Right lobe of liver (tissue), 6 donors: Measurements from ENCODE around the gene CYP46A1. TPM values are rescaled to one million over a fixed set of nuclear protein-coding genes. Genes with fewer than 3 reads are reported as not detected.

Source experiments
- ATAC-seq, 4 donors: fragments of 200-7000 bp; cut with Tn5 transposase; one replicate each; pipeline ENCODE4 v1.9.1; 2020; ENCODE audit warnings: mild to moderate bottlenecking in 4 of 4, moderate library complexity in 4 of 4
- DNase-seq, 3 donors: peaks; one replicate each; pipeline ENCODE4 v3.0.0-alpha.2; 2020
- H3K27ac ChIP-seq, 3 donors: fragments of 200-600 bp; one replicate each; pipeline ENCODE4 v1.8.0; 2022
- H3K27me3 ChIP-seq, 2 donors: fragments of 200-600 bp; one replicate each; pipeline ENCODE4 v1.8.0; 2022
- H3K36me3 ChIP-seq, 4 donors: fragments of 200-600 bp; sonication (generic) in 1 of 4; one replicate each; pipeline versions ENCODE4 v1.5.1 to v1.8.0; 2017 to 2022; ENCODE audit warnings: control low read depth in 1 of 4
- H3K4me1 ChIP-seq, 4 donors: fragments of 200-600 bp; sonication (generic) in 1 of 4; one replicate each; pipeline versions ENCODE4 v1.5.1 to v1.8.0; 2017 to 2022; ENCODE audit warnings: control low read depth in 1 of 4
- H3K4me3 ChIP-seq, 3 donors: fragments of 200-600 bp; one replicate each; pipeline ENCODE4 v1.8.0; 2022
- H3K9me3 ChIP-seq, 4 donors: fragments of 200-600 bp; sonication (generic) in 1 of 4; one replicate each; pipeline versions ENCODE4 v1.5.1 to v1.8.0; 2017 to 2022; ENCODE audit warnings: control low read depth in 1 of 4
- CTCF ChIP-seq, 4 donors: fragments of 200-600 bp in 3 of 4; fragments of 450-650 bp in 1 of 4; IDR thresholded peaks; one replicate each; pipeline versions ENCODE4 v1.5.1 to v1.8.0; 2016 to 2022; ENCODE audit warnings: antibody characterized with exemption in 4 of 4, mild to moderate bottlenecking in 2 of 4
- POLR2A ChIP-seq: fragments of 450-650 bp; IDR thresholded peaks from one replicate; pipeline ENCODE4 v1.6.1; 2017; ENCODE audit warnings: antibody characterized with exemption, mild to moderate bottlenecking
- WGBS: methylation state at CpG from one replicate; pipeline ENCODE4 v1.1.6; 2018; ENCODE audit warnings: low coverage, low lambda C conversion rate; ENCODE audit not compliant: insufficient coverage; ENCODE audit errors: missing lambda C conversion rate; 5-methylcytosine and 5-hydroxymethylcytosine counted together
- intact Hi-C, 2 donors: fragments of 100-400 bp; cut with DNase I; formaldehyde crosslinking; loops; one replicate each; pipeline versions ENCODE4 v1.11.2 to v1.14.1; 2022
- total RNA-seq, 6 experiments: library from RNA; depleted of rRNA in 2 of 6; stranded (reverse); fragments of >200 nt in 2 of 6; fragmentation: NEBNext Ultra II Directional in 3 of 6; extraction: Animal tissue kit (Norgen Biotek cat#: 25700) in 3 of 6; gene quantifications; one replicate each; pipeline versions ENCODE4 v1.1.0 to v1.2.4, GENCODE V29; 2016 to 2023
- donor health status: DM: no; HTN: yes; CAD: no.
- donor health status: DM: no; HTN: no; CAD: no.
- donor health status: DM: no; HTN: no; CAD: no.
- donor health status: DM: no; HTN: yes; CAD: no.
- donor health status: DM: no; HTN: yes; CAD: no.

CYP46A1 gene
- total RNA-seq, 6 experiments from 2014 or later = 0.06 to 1.6 (median 0.42) TPM; not detected in 1

GRCh38 chr14:99675951-99676350 lies 8.1 kb upstream of the CYP46A1 start:
- Histone ChIP-seq H3K27ac (no peak overlapping the region), H3K9me3 (no peaks in the 10 kb centered on the region), H3K36me3 (no peaks in the 10 kb centered on the region), H3K4me3 (no peak overlapping the region), H3K4me1 (peaks cover 0 to 11% (median 5%) of the 10 kb centered on the region in 4 donors), H3K27me3 (no peaks in the 10 kb centered on the region)
- ATAC-seq (no peak), DNase-seq (no peak)
- 68% methylated on average over 4 of the region's 10 CpGs for WGBS
- intact Hi-C loops = no loop called here
- TF ChIP-seq CTCF (IDR thresholded peaks at IDR 0.05) (no peak), POLR2A (no peak)

DNA sequence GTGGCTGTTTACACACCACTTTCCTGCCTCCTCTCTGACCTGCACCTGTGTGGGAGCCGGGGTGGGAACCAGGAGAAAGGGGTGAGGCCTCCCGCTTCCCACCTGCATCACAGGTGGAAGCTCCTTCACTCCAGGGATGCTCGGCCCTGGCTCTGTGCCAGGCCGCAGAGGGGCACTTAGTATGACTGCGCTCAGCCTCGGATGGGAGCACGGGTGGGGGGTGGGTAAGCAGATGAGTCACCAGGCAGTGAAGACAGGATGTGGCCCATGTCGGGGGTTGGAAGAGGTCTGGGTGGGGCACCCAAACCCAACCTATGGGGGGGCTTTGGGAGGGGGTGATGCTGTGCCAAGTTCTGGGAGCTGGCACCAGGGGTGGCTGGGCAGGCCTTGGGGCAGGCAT lies 7.4 kb upstream of the CYP46A1 start:
- intact Hi-C loops = no loop called here
- peaks cover 0 to 8% (median 4%) of the 10 kb centered on the region in 4 donors for H3K4me1 ChIP-seq
- no peaks in the 10 kb centered on the region for H3K27me3 ChIP-seq
- H3K27ac ChIP-seq = no peak overlapping the region
- 59% methylated on average over 8 of the region's 8 CpGs for WGBS
- TF ChIP-seq CTCF (IDR thresholded peaks at IDR 0.05) (no peak), POLR2A (no peak)
- no peaks in the 10 kb centered on the region for H3K9me3 ChIP-seq
- H3K36me3 ChIP-seq = no peaks in the 10 kb centered on the region
- no peak for ATAC-seq
- DNase-seq = no peak
- H3K4me3 ChIP-seq = no peak overlapping the region

DNA sequence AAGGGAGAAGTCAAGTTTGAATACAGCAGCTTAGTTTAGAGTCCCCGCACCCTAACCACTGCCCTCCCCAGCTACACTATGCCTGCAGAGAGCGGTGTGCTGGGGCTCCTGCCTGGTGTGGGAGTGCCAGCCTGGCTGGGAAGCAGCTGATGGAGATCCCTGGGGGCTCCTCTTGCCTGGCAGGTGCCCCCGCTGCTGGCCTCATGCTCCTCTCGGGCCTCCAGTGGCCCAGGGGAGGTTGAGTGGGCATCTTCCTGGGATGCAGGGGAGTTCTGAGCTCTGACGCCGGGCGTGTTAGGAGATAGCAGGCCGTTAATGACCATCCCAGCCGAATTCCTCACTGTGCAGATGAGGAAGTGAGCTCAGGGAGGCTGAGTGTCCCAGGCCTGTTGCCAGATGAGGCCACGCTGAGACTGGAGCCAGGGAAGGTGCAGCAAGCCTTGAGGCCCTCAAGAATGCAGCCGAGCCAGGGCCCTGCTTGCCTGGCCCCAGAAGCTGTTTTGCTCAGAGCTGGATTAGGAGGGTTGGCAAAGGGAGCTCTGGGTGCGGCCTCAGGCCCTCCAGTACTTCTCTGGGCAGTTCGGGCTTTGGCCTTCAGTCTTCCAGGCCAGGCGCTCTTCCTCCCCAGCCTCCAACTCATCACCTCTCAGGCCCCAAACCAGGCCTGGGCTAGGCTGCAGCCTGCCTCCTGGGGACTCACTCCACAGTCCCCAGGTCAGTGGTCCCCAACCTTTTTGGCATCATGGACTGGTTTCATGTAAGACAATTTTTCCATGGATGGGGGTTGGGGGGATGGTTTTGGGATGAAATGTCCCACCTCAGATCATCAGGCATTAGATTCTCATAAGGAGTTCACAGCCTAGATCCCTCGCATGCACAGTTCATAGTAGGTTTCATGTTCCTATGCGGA lies 6.6 kb upstream of the CYP46A1 start:
- no peak overlapping the region for H3K27ac ChIP-seq
- H3K9me3 ChIP-seq = no peaks in the 10 kb centered on the region
- no peak overlapping the region for H3K4me3 ChIP-seq
- no peaks in the 10 kb centered on the region for H3K27me3 ChIP-seq
- no CpG with 5 or more reads among the region's 16 CpGs for WGBS
- no peak for ATAC-seq
- peaks cover 0 to under 1% (median 0%) of the 10 kb centered on the region in 4 donors for H3K4me1 ChIP-seq
- peak in 1 of 3 donors; percentile 22 for DNase-seq
- H3K36me3 ChIP-seq = no peaks in the 10 kb centered on the region
- intact Hi-C loops = no loop called here
- no peak for TF ChIP-seq POLR2A
- no peak for TF ChIP-seq CTCF (IDR thresholded peaks at IDR 0.05)

DNA sequence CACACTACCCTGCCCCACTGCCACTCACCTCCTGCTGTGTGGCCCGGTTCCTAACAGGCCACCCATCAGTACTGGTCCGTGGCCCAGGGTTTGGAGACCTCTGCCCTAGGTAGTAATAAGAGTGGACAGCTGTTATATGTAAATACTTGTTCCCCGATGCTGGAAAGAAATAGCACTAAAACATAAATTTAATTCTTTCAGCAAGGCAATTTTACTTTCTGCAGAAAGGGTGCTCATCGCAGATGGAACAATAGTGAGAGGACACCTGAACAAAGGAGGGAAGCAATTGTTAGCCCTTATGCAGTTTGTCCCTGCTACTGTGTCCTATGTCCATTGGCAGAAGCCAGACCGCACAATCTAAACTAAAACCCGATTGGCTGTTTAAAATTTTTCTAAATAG lies 5.9 kb upstream of the CYP46A1 start:
- TF ChIP-seq POLR2A (no peak), CTCF (IDR thresholded peaks at IDR 0.05) (no peak)
- DNase-seq = peak in 1 of 3 donors; percentile 26
- H3K9me3 ChIP-seq = no peaks in the 10 kb centered on the region
- 94% methylated on average over 5 of the region's 6 CpGs for WGBS
- intact Hi-C loops = no loop called here
- no peak overlapping the region for H3K27ac ChIP-seq
- H3K36me3 ChIP-seq = no peaks in the 10 kb centered on the region
- H3K4me1 ChIP-seq = peaks cover 0 to 5% (median 2%) of the 10 kb centered on the region in 4 donors
- no peak overlapping the region for H3K4me3 ChIP-seq
- no peaks in the 10 kb centered on the region for H3K27me3 ChIP-seq
- ATAC-seq = no peak
